GM21447 (cell line): ENCODE measurements around the gene SUGP2.

ENCODE experiments used
- ATAC-seq: cut with Tn5 transposase; IDR thresholded peaks from one replicate; pipeline ENCODE4 v1.9.1; 2021; ENCODE audit not compliant: unreplicated experiment

The SUGP2 gene

DNA sequence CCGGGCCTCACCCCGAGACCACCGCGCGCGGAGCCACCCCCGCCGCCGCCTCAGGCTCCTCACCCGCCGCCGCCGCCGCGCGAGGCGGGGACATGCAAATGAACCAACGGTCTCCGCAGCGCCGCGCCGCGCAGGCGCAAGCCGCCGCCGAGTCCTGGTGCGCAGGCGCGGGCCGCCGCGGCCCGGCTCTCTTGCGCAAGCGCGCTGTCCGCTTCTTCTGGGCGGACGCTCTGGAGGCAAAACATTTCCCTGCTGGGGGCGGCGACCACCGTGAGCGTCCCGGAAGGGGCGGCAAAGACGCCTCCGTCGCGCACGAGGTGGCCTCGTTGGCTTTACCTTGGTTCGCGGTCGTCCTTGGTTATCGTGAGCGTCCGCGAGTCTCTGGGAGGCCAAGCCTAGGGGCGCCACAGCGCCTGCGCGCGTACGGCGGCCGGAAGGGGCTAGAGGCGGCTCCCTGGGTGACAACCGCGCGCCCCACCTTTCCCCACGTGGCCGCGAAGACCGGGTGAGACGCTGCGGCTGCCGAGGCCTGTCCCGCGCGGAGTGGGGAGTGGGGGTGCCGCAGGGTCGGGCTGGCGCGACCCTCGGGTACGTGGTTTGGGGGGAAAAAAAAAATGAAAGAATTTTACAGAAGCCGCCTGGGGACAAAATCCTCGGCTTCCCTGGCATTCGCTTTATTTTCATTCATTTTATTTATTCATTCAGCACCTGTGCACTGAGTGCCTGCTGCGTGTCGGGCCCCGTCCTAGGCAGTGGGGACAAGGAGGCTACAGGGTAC lies at the start of gene SUGP2, which contains the start of gene ARMC6:
TSS of gene SUGP2 (minus strand) at position 92 of the 778 bp plus-strand sequence. CDS start 2,446 bp downstream, outside the sequence.
TSS of gene ARMC6 (plus strand) at position 178 of the 778 bp plus-strand sequence. CDS start 607 bp downstream, outside the sequence.
- ATAC-seq: peak; percentile 54

GRCh38 chr19:19081642-19082151 lies 48.4 kb upstream of the SUGP2 start:
- ATAC-seq: no peak

GRCh38 chr19:19079571-19079970 lies 46.3 kb upstream of the SUGP2 start:
- ATAC-seq: no peak

- ATAC-seq: no peak
These were observed 45.5 kb upstream of the SUGP2 start for GRCh38 chr19:19078801-19079200.

- ATAC-seq: no peak
These were observed 43.8 kb upstream of the SUGP2 start for GRCh38 chr19:19077103-19077502.

DNA sequence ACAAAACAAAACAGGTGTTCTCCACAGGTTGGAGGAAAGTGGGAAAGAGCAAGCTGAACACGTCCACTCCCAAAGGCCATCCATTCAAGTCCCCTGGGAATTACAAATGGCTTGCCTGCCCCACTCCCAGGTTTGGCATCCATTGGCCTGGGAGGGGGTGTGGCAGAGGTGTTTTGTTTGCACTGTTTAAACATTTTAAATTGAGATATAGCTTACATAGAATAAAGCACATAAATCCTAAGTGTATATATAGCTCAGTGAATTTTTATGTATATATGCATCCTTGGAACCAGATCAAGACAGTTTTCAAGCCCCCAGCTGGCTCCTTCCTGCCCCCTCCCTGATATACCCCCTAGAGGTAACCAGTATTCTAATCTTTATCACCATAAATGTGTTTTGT lies 43.2 kb upstream of the SUGP2 start:
- ATAC-seq: no peak

- no peak for ATAC-seq
These were observed 41.8 kb upstream of the SUGP2 start for GRCh38 chr19:19075126-19075525.

DNA sequence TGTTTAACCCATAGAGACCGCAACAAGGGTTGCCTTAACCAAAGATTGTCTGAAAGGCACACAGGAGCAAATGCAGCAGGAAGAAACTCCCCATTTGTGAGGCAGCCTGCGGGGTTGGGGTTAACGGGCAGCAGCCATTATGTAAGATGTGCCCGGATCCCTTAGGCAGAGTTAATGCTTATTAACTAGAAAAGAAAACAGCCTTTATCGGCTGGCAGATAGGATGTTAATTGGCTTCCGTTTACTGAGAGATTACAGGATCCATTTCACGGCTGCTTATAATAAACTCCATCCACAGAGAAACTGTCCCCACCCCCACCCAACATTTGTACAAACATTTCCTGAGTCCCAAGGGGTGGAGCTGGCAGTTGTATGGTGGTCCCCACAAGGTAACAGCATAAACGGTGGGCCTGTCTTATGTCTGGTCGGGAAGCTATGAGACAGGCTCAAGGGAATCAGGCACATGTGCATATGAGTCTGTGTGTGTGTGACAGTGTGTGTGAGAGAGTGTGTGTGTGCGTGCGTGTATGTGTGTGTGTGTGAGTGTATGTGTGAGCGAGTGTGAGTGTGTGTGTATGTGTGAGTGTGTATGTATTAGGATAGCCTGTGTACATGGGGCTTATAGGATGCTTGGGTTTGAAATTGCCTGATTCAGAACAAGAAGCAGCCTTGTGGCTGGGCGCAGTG lies 41.0 kb upstream of the SUGP2 start:
- ATAC-seq: no peak

- no peak for ATAC-seq
These were observed 38.6 kb upstream of the SUGP2 start for GRCh38 chr19:19071897-19072296.

GRCh38 chr19:19068659-19069654 lies 35.6 kb upstream of the SUGP2 start:
- ATAC-seq: no peak

DNA sequence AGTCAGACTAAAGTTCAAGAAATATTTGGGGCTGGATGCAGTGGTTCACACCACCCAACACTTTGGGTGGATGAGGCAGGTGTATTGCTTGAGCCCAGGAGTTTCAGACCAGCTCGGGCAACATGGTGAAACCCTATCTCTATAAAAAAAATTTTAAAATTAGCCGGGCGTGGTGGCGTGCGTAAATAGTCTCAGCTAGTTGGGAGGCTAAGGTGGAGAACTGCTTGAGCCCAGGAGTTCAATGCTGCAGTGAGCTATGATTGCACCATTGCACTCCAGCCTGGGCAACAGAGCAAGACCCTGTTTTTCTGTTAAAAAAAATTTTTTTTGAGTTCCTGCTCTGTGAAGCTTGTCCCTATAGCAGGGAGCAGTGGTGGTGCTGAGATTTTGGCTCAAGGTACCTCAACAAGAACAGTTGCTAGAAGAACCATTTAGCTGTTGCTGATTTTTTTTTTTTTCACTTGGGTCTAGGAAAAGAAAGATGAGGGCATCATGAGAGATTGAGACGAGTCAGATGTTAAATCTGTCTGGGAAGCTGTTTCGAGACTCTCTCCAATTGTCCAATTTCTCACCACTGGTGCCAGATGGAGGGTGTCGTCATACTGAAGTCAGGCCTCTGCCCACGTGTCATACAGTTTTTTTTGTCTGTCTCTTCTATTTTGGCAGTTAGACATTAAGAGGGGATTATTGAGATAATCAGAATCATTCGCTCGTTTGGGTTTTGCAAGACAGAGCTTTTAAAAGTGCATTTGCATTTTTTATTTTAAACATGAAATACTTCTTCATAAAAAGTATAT lies 34.2 kb upstream of the SUGP2 start:
- no peak for ATAC-seq

DNA sequence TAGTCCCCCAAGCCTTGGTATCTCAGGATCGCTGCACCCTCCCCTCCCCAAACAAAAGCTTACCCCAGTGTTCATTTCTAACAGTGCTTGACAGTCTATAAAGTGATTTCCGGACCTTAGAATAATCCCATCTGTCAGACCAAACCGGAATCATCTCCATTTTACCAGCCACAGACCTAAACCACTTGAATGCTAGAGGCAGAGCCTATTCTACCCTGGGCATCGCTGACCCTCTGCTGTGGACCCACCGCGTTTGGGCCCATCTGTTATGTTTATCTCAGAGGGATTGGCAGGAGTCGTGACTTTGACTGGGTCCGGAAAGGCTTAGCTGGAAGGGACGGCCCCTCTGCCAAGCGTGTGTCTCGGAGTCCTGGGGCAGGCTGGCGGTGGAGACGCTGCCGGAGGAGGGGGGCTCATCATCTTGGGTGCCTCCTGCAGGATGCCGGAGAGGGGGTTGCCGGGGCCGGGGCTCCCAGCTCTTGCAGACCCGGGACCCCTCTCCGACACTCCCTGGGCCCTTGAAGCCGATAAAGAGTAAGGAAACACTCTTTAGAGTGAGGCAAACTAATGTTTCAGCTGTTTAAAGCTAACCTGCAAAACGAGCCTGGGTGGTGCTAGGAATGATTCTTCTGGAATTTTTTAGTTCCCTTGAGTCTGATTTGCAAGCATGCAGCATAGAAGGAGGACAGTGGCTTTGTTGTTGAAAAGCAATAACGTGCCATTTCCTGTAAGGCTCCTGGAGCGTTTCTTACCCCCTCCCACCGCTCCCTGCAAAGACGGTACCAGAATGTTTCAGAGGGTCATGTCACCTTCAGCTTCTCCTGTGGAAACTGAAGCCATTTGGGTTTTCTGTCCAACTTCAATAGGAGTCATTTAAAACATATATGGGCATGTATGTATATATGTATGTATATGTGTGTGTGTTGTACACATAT lies 31.8 kb upstream of the SUGP2 start:
- ATAC-seq: no peak

- ATAC-seq: peak; percentile 3
These were observed 30.9 kb upstream of the SUGP2 start for GRCh38 chr19:19064098-19064722.

DNA sequence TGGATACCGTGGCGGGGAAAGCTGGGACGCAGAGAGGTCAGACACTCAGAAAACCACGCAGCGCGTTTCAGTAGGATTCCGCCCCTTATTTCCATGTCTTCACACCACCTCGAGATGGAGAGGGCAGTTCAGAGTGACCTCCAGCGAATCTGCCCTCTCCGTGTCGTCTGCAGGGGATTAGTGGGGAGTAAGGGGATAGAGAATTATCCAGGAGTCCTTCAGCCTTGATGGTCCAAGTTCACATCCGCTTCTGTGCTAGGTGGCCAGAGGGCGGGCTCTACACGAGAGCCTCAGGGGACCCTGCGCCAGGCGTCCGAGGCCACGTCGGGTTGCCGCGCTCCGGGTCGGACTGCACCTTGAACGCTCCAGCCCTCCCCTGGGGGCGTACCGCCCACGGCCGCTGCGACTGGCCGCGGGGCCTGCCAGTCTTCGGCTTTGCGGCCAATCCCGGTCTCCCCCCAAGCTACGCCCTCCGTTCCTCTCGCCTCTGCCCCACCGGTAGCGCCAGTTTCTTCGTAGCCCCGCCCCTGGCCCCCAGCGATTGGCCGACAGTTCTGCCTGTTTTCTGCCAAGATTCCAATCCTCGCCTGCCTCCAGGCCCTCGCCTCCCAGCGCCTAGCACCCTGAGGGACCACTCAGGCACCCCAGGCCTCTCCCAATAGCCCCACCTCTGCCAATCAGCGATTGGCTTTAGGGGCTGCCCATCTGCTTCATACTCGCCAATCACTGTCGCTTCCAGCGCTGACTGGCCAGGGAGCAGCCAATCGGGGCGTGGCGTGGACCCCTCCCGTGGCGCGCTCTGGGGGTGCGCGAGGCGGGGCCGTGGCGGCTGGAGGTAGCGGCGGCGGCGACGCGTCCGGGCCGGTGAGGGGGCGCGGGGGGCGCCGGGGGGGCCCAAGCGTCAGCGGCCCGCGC lies 30.1 kb upstream of the SUGP2 start, which contains the start of gene SLC25A42:
TSS of gene SLC25A42 (plus strand) at position 812 of the 915 bp plus-strand sequence. CDS start 32,131 bp downstream, outside the sequence.
- ATAC-seq: peak; percentile 87

DNA sequence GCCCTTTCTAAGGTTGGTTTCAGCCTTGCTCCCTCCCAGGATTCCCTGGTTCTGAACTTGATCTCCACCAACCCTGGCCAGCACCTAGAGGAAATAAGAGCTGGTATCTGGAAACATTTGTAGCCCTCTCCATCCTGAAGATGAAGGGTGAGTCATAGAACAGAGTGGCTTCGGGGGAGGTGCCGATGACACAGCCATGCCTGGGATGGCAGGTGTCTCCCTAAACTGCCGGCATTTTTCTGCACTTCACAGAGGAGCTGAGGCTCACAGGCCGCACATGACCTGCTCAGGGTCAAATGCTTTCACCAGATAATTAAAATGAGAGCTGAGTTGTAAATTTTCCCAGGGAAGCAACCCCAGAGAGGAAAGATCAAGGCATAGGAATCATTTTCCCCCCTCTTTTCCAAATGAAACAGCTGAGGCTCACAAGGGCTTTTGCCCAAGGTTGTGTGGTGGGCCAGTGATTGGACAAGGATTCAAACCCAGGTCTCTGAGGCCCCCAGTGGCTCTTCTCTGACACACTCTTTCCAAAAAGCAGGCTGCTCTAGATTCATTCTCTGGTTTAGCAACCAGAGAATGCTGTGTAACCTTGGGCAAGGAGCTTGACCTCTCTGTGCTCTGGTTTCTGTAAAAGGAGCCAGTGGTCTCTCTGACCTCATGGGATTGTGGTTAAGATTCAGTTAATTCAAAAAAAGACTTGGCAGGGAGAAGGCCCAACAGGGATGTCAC lies 29.3 kb upstream of the SUGP2 start:
- ATAC-seq: no peak

GRCh38 chr19:19061506-19061905 lies 28.2 kb upstream of the SUGP2 start:
- no peak for ATAC-seq
